ENCODE data around the gene CD44.

GRCh38 chr11:35131094-35131493 lies 7.9 kb upstream of the CD44 start:
- TF ChIP-seq, protein P1, sequence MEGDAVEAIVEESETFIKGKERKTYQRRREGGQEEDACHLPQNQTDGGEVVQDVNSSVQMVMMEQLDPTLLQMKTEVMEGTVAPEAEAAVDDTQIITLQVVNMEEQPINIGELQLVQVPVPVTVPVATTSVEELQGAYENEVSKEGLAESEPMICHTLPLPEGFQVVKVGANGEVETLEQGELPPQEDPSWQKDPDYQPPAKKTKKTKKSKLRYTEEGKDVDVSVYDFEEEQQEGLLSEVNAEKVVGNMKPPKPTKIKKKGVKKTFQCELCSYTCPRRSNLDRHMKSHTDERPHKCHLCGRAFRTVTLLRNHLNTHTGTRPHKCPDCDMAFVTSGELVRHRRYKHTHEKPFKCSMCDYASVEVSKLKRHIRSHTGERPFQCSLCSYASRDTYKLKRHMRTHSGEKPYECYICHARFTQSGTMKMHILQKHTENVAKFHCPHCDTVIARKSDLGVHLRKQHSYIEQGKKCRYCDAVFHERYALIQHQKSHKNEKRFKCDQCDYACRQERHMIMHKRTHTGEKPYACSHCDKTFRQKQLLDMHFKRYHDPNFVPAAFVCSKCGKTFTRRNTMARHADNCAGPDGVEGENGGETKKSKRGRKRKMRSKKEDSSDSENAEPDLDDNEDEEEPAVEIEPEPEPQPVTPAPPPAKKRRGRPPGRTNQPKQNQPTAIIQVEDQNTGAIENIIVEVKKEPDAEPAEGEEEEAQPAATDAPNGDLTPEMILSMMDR (IDR thresholded peaks at IDR 0.05; ENCODE audit: low read depth, low read length, poor library complexity, severe bottlenecking), result no peak
- TF ChIP-seq EZH2phosphoT487 (IDR thresholded peaks at IDR 0.05; ENCODE audit: borderline replicate concordance, low read length), result no peak
